Liver (tissue), 3 donors: ENCODE results near the gene SP140.

Source experiments
- TF ChIP-seq, protein P1 (sequence below): fragments of 150-350 bp; IDR thresholded peaks from 2 replicates; pipeline ENCODE4 v1.5.1; 2017; ENCODE audit warnings: improper control_type of control experiment, low read depth, low read length; ENCODE audit not compliant: missing input control
- TF ChIP-seq, protein P2 (sequence below): IDR thresholded peaks from 2 replicates; pipeline ENCODE4 v1.6.1; 2016; ENCODE audit warnings: antibody characterized with exemption
- donor health status: healthy.
- donor health status: healthy.

DNA sequence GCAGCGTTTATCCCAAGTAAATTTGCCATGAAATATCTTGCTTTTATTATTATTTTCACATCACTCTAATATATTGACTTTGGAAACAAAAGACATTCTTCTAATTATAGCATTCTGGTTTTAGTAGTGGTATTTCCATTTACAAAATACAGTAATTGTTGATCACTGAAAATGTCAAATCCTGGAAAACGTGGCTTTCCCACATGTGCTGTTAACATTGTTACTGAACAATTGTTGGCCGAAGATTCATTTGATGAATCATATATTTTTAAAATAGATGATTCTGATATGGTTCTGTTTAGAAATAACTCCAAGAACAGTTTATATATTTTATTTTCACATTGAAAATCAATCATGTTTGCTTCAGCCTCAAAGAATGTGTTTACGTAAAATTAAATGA is 32.9 kb downstream of the SP140 start:
- TF ChIP-seq, protein P1, sequence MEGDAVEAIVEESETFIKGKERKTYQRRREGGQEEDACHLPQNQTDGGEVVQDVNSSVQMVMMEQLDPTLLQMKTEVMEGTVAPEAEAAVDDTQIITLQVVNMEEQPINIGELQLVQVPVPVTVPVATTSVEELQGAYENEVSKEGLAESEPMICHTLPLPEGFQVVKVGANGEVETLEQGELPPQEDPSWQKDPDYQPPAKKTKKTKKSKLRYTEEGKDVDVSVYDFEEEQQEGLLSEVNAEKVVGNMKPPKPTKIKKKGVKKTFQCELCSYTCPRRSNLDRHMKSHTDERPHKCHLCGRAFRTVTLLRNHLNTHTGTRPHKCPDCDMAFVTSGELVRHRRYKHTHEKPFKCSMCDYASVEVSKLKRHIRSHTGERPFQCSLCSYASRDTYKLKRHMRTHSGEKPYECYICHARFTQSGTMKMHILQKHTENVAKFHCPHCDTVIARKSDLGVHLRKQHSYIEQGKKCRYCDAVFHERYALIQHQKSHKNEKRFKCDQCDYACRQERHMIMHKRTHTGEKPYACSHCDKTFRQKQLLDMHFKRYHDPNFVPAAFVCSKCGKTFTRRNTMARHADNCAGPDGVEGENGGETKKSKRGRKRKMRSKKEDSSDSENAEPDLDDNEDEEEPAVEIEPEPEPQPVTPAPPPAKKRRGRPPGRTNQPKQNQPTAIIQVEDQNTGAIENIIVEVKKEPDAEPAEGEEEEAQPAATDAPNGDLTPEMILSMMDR = no peak
- TF ChIP-seq, protein P2, sequence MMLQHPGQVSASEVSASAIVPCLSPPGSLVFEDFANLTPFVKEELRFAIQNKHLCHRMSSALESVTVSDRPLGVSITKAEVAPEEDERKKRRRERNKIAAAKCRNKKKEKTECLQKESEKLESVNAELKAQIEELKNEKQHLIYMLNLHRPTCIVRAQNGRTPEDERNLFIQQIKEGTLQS = no peak
